Suprapubic skin (tissue), 4 donors: ENCODE results near the gene AGMAT. TPM values are rescaled to one million over a fixed set of nuclear protein-coding genes. Genes with fewer than 3 reads are reported as not detected.

ENCODE experiments used
- DNase-seq, 2 donors: peaks; one replicate each; pipeline ENCODE4 v3.0.0-alpha.2; 2019; ENCODE audit warnings: low spot score in 2 of 2
- H3K27ac ChIP-seq: fragments of 200-600 bp; sonication (generic); one replicate; pipeline ENCODE4 v1.5.1; 2019
- H3K27me3 ChIP-seq: fragments of 200-600 bp; sonication (generic); one replicate; pipeline ENCODE4 v1.5.1; 2019
- H3K36me3 ChIP-seq: fragments of 200-600 bp; sonication (generic); one replicate; pipeline ENCODE4 v1.5.1; 2019
- H3K4me1 ChIP-seq: fragments of 200-600 bp; sonication (generic); one replicate; pipeline ENCODE4 v1.5.1; 2019
- H3K4me3 ChIP-seq: fragments of 200-600 bp; sonication (generic); one replicate; pipeline ENCODE4 v1.5.1; 2019; ENCODE audit warnings: mild to moderate bottlenecking
- H3K9me3 ChIP-seq: fragments of 200-600 bp; sonication (generic); one replicate; pipeline ENCODE4 v1.5.1; 2019
- CTCF ChIP-seq, 2 donors: fragments of 200-600 bp in 1 of 2; fragments of 450-650 bp in 1 of 2; sonication (generic) in 1 of 2; IDR thresholded peaks; one replicate each; pipeline ENCODE4 v1.5.1; 2016 to 2019; ENCODE audit warnings: antibody characterized with exemption in 2 of 2, mild to moderate bottlenecking in 1 of 2, moderate library complexity in 1 of 2
- EP300 ChIP-seq: sonication (generic); formaldehyde crosslinking; IDR thresholded peaks from one replicate; pipeline ENCODE4 v1.6.1; 2017; ENCODE audit warnings: antibody characterized with exemption
- POLR2A ChIP-seq, 2 donors: fragments of 450-650 bp; IDR thresholded peaks; one replicate each; pipeline ENCODE4 v1.6.1; 2017; ENCODE audit warnings: antibody characterized with exemption in 2 of 2, mild to moderate bottlenecking in 2 of 2, moderate library complexity in 2 of 2
- POLR2AphosphoS5 ChIP-seq, 3 donors: sonication (generic); formaldehyde crosslinking; IDR thresholded peaks; one replicate each; pipeline ENCODE4 v1.6.1; 2017; ENCODE audit warnings: antibody characterized with exemption in 3 of 3
- WGBS: methylation state at CpG from one replicate; pipeline ENCODE4 v1.1.5; 2018; 5-methylcytosine and 5-hydroxymethylcytosine counted together
- total RNA-seq, 4 donors: library from RNA; depleted of rRNA; stranded (reverse); fragments of >200 nt; gene quantifications; one replicate each; pipeline ENCODE4 v1.1.0, GENCODE V29; 2016

AGMAT gene
- total RNA-seq, 4 donors from 2014 or later, result 0.72 TPM; not detected in 3

- Histone ChIP-seq H3K27ac (no peak overlapping the region), H3K36me3 (peaks cover 69% of the 10 kb centered on the region), H3K27me3 (no peaks in the 10 kb centered on the region), H3K4me3 (no peak overlapping the region), H3K4me1 (no peaks in the 10 kb centered on the region), H3K9me3 (no peaks in the 10 kb centered on the region)
- no peak for DNase-seq
- TF ChIP-seq EP300, result no peak
- TF ChIP-seq POLR2A (IDR thresholded peaks at IDR 0.05), result no peak
- no peak for TF ChIP-seq POLR2AphosphoS5 (IDR thresholded peaks at IDR 0.05)
- no peak for TF ChIP-seq CTCF (IDR thresholded peaks at IDR 0.05)
- WGBS, result 90% methylated on average over 18 of the region's 18 CpGs
Measured at GRCh38 chr1:15568387-15569073, 16.3 kb downstream of the AGMAT start.

GRCh38 chr1:15559189-15559810, 25.6 kb downstream of the AGMAT start:
- TF ChIP-seq POLR2A (IDR thresholded peaks at IDR 0.05) (no peak), EP300 (no peak), POLR2AphosphoS5 (IDR thresholded peaks at IDR 0.05) (no peak), CTCF (IDR thresholded peaks at IDR 0.05) (no peak)
- Histone ChIP-seq H3K9me3 (no peaks in the 10 kb centered on the region), H3K4me1 (no peaks in the 10 kb centered on the region), H3K4me3 (no peak overlapping the region), H3K36me3 (peaks cover 54% of the 10 kb centered on the region), H3K27ac (peak overlapping the region; percentile 45), H3K27me3 (no peaks in the 10 kb centered on the region)
- 86% methylated on average over 12 of the region's 12 CpGs for whole genome bisulfite sequencing
- DNase-seq, result peak in 1 of 2 donors; percentile 13

GRCh38 chr1:15558516-15558915, 26.3 kb downstream of the AGMAT start:
- TF ChIP-seq EP300 (no peak), POLR2AphosphoS5 (IDR thresholded peaks at IDR 0.05) (no peak), CTCF (IDR thresholded peaks at IDR 0.05) (no peak), POLR2A (IDR thresholded peaks at IDR 0.05) (no peak)
- Histone ChIP-seq H3K9me3 (no peaks in the 10 kb centered on the region), H3K27ac (no peak overlapping the region), H3K4me3 (no peak overlapping the region), H3K36me3 (peaks cover 47% of the 10 kb centered on the region), H3K27me3 (no peaks in the 10 kb centered on the region), H3K4me1 (no peaks in the 10 kb centered on the region)
- DNase-seq, result no peak
- 84% methylated on average over 4 of the region's 4 CpGs for WGBS

- Histone ChIP-seq H3K9me3 (no peaks in the 10 kb centered on the region), H3K36me3 (peaks cover 41% of the 10 kb centered on the region), H3K27me3 (no peaks in the 10 kb centered on the region), H3K4me1 (no peaks in the 10 kb centered on the region), H3K4me3 (no peak overlapping the region), H3K27ac (no peak overlapping the region)
- TF ChIP-seq CTCF (IDR thresholded peaks at IDR 0.05) (no peak), POLR2A (IDR thresholded peaks at IDR 0.05) (no peak), POLR2AphosphoS5 (IDR thresholded peaks at IDR 0.05) (no peak), EP300 (no peak)
- WGBS, result 87% methylated on average over 2 of the region's 2 CpGs
- no peak for DNase-seq
Measured at GRCh38 chr1:15557594-15557993, 27.3 kb downstream of the AGMAT start.

- WGBS, result 91% methylated on average over 2 of the region's 2 CpGs
- no peaks in the 10 kb centered on the region for H3K9me3 ChIP-seq
- TF ChIP-seq POLR2A (IDR thresholded peaks at IDR 0.05) (no peak), CTCF (IDR thresholded peaks at IDR 0.05) (no peak), EP300 (no peak), POLR2AphosphoS5 (IDR thresholded peaks at IDR 0.05) (no peak)
- no peaks in the 10 kb centered on the region for H3K4me1 ChIP-seq
- no peak for DNase-seq
- peaks cover 35% of the 10 kb centered on the region for H3K36me3 ChIP-seq
- H3K4me3 ChIP-seq, result no peak overlapping the region
- H3K27me3 ChIP-seq, result no peaks in the 10 kb centered on the region
- no peak overlapping the region for H3K27ac ChIP-seq
Measured at GRCh38 chr1:15557008-15557407, 27.8 kb downstream of the AGMAT start.
